GM12891 (cell line): Measurements from ENCODE around the gene MUC5AC.
"Not testable (repeated sequence)": the region's sequence is repeated elsewhere in the genome, so short reads cannot be mapped to it uniquely, and the experiment has no call there.

ENCODE experiments used
- DNase-seq: peaks from one replicate; pipeline ENCODE4 v3.0.0; 2011; ENCODE audit warnings: low spot score; ENCODE audit not compliant: insufficient read length
- FAIRE-seq: peaks from 2 replicates; lab custom pipeline; 2011; peaks lifted over from hg19 to GRCh38; lab: Jason Lieb, UNC
- PAX5 ChIP-seq: IDR thresholded peaks from 2 replicates; pipeline ENCODE4 v1.6.1; 2011; ENCODE audit warnings: low read length, moderate library complexity, mild to moderate bottlenecking; ENCODE audit not compliant: insufficient read depth, severe bottlenecking
- POLR2A ChIP-seq: IDR thresholded peaks from 2 replicates; pipeline ENCODE4 v1.6.1; 2011; ENCODE audit warnings: low read depth, low read length, control low read depth
- POLR2AphosphoS5 ChIP-seq: IDR thresholded peaks from 2 replicates; pipeline ENCODE4 v1.6.1; 2011; ENCODE audit warnings: low read depth, low read length, control low read depth
- POU2F2 ChIP-seq: IDR thresholded peaks from 2 replicates; pipeline ENCODE4 v1.6.1; 2011; ENCODE audit warnings: low read depth, mild to moderate bottlenecking, control low read depth, low read length, moderate library complexity
- SPI1 ChIP-seq: IDR thresholded peaks from 2 replicates; pipeline ENCODE4 v1.6.1; 2011; ENCODE audit warnings: low read depth, low read length, control low read depth
- TAF1 ChIP-seq: IDR thresholded peaks from 2 replicates; pipeline ENCODE4 v1.6.1; 2011; ENCODE audit warnings: low read depth, low read length, control low read depth

Gene MUC5AC

DNA sequence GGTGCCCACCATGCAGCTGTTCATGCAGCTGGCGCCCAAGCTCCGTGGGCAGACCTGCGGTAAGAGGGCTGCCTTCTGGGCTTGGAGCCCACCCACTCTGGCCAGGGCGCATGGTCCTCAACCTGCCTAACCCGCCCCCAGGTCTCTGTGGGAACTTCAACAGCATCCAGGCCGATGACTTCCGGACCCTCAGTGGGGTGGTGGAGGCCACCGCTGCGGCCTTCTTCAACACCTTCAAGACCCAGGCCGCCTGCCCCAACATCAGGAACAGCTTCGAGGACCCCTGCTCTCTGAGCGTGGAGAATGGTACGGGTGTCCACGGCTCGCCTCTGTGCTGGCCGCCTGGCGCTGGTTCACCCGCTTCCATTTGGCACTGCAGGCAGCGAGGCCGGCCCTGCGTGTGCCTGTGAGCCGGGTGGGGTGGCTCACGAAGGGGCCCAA is 11.0 kb downstream of the MUC5AC start:
- TF ChIP-seq SPI1 (no peak), POLR2AphosphoS5 (no peak), TAF1 (no peak), POU2F2 (no peak), PAX5 (no peak), POLR2A (no peak)
- FAIRE-seq: no peak
- DNase-seq: peak; percentile 15

DNA sequence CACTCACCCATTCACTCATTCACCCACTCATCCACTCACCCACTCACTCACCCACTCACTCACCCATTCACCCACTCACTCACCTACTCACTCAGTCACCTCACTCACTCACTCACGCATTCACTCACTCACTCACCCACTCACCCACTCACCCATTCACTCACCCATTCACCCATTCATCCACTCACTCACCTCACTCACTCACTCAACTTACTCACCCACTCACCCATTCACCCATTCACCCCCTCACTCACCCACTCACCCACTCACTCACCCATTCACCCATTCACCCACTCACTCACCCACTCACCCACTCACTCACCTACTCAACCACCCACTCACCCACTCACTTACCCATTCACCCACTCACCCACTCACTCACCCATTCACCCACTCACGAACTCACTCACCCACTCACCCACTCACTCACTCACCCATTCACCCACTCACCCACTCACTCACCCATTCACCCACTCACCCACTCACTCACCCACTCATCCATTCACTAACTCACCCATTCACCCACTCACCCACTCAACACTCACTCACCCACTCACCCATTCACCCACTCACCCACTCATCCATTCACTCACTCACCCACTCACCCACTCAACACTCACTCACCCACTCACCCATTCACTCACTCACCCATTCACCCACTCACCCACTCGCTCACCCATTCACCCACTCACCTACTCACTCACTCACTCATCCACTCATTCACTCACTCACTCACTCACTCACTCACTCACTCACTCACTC is 13.7 kb downstream of the MUC5AC start:
- no peak for TF ChIP-seq POLR2A
- no peak for FAIRE-seq

DNA sequence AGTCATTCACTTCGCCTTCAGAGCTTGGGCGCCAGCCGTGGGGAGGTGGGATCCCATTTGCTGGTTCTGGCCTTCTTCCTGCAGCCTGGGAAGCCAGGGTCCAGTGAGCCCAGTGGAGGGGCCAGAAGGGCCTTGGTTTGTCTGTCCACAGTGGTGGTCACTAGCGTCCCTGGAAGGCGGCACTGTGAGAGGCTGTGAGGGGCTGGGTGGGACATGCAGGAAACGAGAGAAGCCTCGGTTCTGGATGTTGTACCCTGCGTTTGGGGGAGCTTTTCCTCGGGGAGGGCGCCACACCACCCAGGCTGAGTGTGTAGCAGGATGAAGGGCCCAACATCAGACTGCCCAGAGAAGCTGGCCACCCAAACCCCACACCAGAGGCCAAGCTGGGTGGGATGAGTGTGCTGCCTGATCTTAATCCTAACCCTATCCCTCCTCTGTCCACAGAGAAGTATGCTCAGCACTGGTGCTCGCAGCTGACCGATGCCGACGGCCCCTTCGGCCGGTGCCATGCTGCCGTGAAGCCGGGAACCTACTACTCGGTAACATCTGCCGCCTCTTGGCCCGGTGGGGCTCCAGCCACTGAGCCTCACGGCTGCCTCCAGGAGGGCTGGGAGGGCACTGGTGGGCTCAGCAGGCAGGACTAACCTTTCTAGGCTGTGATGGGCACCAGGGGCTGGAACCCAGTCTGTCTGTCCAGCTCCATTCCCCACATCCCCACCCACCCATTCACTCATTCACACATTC is 14.4 kb downstream of the MUC5AC start:
- DNase-seq (no peak), FAIRE-seq (no peak)
- TF ChIP-seq PAX5 (no peak), POLR2AphosphoS5 (no peak), SPI1 (no peak), TAF1 (no peak), POLR2A (no peak), POU2F2 (no peak)

More for the DNA sequence above, 13.7 kb downstream of the MUC5AC start:
- DNase-seq: no peak

DNA sequence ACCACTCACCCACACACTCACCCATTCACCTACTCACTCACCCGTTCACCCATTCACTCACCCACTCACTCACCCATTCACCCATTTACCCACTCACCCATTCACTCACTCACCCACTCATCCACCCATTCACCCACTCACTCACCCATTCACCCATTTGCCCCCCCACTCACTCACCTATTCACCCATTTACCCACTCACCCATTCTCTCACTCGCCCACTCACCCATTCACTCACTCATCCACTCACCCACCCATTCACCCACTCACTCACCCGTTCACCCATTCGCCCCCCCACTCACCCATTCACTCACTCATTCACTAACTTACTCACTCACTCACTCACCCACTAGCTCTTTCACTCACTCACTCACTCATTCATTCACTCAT is 15.0 kb downstream of the MUC5AC start:
- FAIRE-seq (no peak), DNase-seq (no peak)
- no peak for TF ChIP-seq POLR2A
- no peak for TF ChIP-seq SPI1
- no peak for TF ChIP-seq PAX5
- TF ChIP-seq POLR2AphosphoS5: no peak
- no peak for TF ChIP-seq TAF1

DNA sequence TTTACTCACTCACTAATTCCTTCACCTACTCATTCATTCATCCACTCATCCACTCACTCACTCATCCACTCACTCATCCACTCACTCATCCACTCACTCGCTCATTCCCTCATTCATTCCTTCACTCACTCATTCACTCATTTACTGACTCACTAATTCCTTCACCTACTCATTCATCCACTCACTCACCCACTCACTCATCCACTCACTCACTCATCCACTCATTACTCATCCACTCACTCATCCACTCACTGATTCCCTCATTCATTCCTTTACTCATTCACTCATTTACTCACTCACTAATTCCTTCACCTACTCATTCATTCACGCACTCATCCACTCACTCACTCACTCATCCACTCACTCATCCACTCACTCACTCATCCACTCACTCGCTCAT is 15.6 kb downstream of the MUC5AC start:
- not testable (repeated sequence) for DNase-seq, FAIRE-seq

DNA sequence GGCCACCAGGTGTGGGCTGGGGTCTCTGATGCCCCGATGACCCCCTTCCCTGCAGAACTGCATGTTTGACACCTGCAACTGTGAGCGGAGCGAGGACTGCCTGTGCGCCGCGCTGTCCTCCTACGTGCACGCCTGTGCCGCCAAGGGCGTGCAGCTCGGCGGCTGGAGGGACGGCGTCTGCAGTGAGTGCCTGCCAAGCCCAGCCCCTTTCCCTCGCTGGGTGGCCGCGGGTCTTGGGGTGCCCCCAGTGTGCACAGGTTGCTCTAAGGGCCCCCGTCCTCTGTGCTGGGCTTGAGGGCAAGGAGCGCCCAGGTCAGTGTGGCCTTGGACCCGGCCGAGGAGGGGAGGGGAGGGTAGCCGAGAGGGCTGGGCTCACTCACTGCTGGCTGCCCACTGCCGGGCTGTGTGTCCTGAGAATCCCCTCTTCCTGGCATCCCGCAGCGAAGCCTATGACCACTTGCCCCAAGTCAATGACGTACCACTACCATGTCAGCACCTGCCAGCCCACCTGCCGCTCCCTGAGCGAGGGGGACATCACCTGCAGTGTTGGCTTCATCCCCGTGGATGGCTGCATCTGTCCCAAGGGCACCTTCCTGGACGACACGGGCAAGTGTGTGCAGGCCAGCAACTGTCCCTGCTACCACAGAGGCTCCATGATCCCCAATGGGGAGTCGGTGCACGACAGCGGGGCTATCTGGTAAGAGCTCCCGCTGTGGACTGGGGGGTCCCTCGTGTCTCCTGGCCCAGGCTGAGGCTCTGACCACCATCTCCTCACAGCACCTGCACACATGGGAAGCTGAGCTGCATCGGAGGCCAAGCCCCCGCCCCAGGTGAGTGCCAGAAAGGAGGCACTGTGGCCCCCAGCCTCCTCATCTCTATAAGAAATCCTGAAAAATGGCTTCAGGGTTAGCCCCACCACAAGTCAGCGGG is 17.0 kb downstream of the MUC5AC start:
- DNase-seq (no peak), FAIRE-seq (no peak)
- TF ChIP-seq SPI1 (no peak), PAX5 (no peak)

DNA sequence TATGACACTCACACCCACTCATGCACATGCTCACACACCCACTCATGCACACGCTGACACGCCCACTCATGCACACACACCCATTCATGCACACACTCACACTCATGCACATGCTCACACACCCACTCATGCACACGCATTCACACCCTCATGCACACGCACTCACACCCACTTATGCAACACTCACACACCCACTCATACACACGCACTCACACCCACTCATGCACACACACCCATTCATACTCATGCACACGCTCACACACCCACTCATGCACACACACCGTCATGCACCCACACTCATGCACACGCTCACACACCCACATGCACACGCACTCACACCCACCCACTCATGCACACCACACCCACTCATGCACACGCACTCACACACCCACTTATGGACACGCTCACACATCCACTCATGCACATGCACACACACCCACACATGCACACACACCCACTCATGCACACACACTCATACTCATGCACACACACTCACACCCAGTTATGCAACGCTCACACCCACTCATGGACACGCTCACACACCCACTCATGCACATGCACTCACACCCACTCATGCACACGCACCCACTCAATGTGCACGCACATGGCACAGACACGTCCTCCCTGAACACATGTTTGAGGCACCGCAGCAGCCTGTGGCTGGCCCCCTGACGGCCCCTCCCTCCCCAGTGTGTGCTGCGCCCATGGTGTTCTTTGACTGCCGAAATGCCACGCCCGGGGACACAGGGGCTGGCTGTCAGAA is 17.9 kb downstream of the MUC5AC start:
- no peak for FAIRE-seq
- DNase-seq: no peak
- TF ChIP-seq SPI1 (no peak), POLR2A (no peak), POU2F2 (no peak), PAX5 (no peak), POLR2AphosphoS5 (no peak), TAF1 (no peak)

DNA sequence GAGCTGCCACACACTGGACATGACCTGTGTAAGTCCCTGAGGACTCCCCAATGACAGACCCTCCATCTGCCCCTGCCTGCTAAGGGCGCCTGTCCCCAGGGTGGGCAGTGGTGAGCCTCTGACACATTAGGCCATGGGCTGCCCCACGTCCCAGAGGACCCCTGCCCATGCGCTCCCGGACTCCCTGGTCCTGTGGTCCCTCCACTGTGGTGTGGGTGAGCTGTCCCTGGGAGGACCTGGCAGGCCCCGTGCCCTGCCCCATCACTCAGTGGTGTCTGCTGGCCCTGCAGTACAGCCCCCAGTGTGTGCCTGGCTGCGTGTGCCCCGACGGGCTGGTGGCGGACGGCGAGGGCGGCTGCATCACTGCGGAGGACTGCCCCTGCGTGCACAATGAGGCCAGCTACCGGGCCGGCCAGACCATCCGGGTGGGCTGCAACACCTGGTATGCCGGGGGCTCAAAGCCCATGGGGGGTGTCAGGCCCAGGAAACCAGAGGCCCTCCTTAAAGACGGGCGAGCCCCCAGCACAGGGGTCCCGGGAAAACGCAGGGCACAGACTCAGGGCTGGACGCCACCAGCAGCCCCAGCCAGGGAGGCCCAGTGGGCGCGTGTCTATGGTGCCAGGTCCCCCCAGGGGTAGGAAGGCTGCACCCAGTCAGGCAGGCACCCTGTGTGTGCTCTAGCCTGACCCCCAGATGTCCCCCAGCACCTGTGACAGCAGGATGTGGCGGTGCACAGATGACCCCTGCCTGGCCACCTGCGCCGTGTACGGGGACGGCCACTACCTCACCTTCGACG is 18.7 kb downstream of the MUC5AC start:
- DNase-seq (no peak), FAIRE-seq (no peak)
- TF ChIP-seq POU2F2 (no peak), PAX5 (no peak), POLR2AphosphoS5 (no peak), SPI1 (no peak), TAF1 (no peak), POLR2A (no peak)

DNA sequence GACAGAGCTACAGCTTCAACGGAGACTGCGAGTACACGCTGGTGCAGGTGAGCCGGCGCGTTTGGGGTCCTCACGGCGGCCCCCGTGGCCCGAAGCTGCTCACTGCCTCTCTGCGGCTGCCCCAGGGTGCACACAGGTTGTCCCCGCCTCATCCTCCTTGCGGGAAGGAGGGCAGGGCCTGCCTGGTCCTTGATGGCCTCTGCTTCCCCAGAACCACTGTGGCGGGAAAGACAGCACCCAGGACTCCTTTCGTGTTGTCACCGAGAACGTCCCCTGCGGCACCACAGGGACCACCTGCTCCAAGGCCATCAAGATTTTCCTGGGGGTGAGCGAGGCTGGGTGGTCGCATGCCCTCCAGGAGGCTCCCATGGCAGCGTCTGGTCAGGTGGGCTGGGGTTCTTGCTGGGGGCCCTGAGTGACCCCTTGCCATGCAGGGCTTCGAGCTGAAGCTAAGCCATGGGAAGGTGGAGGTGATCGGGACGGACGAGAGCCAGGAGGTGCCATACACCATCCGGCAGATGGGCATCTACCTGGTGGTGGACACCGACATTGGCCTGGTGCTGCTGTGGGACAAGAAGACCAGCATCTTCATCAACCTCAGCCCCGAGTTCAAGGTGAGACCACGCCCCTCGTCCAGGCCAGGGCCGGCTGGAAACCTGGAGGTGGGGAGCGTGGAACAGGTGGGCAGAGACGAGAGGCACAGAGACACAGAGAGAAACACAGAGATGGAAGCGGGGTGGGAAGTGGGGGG is 19.4 kb downstream of the MUC5AC start:
- DNase-seq (no peak), FAIRE-seq (no peak)
- no peak for TF ChIP-seq POU2F2
- TF ChIP-seq PAX5: no peak
- no peak for TF ChIP-seq SPI1
- no peak for TF ChIP-seq POLR2A
- TF ChIP-seq TAF1: no peak
- no peak for TF ChIP-seq POLR2AphosphoS5
